Measurements from ENCODE around the gene CHRNE. TPM values are rescaled to one million over a fixed set of nuclear protein-coding genes. Genes with fewer than 3 reads are reported as not detected.

The CHRNE gene
- total and polyA plus RNA-seq, 12 donors = 0.30 to 7.2 (median 0.56) TPM; not detected in 2

DNA sequence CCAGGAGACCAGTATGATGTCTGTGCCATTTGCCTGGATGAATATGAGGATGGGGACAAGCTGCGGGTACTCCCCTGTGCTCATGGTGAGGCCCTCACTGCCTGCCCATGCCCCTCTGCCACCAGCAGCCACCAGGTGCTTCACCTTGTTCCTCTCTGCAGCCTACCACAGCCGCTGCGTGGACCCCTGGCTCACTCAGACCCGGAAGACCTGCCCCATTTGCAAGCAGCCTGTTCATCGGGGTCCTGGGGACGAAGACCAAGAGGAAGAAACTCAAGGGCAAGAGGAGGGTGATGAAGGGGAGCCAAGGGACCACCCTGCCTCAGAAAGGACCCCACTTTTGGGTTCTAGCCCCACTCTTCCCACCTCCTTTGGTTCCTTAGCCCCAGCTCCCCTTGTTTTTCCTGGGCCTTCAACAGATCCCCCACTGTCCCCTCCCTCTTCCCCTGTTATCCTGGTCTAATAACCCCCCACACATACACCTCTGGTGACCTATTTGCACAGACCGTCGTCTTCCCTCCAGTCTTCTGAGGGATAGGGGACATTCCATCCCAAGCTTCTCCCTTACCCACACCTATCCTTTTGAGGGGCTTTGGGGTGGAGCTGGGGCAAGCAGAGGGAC lies 41.8 kb upstream of the CHRNE start:
- Histone ChIP-seq H3K27ac (peak overlapping the region; percentile 19 to 75 (median 53)), H3K36me3 (replicated peaks in 1 of 2) (peaks cover 0 to 49% of the 10 kb centered on the region in 2 donors), H3K4me1 (replicated peaks in 1 of 2) (peaks cover 28 to 46% of the 10 kb centered on the region in 2 donors), H3K9me3 (replicated peaks in 1 of 3) (no peaks in the 10 kb centered on the region), H3K4me3 (no peak overlapping the region), H3K27me3 (no peaks in the 10 kb centered on the region)
- no peak for TF ChIP-seq POLR2A (IDR thresholded peaks at IDR 0.05)
- TF ChIP-seq, protein P1, sequence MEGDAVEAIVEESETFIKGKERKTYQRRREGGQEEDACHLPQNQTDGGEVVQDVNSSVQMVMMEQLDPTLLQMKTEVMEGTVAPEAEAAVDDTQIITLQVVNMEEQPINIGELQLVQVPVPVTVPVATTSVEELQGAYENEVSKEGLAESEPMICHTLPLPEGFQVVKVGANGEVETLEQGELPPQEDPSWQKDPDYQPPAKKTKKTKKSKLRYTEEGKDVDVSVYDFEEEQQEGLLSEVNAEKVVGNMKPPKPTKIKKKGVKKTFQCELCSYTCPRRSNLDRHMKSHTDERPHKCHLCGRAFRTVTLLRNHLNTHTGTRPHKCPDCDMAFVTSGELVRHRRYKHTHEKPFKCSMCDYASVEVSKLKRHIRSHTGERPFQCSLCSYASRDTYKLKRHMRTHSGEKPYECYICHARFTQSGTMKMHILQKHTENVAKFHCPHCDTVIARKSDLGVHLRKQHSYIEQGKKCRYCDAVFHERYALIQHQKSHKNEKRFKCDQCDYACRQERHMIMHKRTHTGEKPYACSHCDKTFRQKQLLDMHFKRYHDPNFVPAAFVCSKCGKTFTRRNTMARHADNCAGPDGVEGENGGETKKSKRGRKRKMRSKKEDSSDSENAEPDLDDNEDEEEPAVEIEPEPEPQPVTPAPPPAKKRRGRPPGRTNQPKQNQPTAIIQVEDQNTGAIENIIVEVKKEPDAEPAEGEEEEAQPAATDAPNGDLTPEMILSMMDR (IDR thresholded peaks at IDR 0.05) = no peak
- intact Hi-C loops (cut with DNase I) = no loop called here
- no peak for DNase-seq
- 33 to 61% (median 52%) methylated on average over 4 to 8 of the region's 8 CpGs for WGBS, 4 donors

DNA sequence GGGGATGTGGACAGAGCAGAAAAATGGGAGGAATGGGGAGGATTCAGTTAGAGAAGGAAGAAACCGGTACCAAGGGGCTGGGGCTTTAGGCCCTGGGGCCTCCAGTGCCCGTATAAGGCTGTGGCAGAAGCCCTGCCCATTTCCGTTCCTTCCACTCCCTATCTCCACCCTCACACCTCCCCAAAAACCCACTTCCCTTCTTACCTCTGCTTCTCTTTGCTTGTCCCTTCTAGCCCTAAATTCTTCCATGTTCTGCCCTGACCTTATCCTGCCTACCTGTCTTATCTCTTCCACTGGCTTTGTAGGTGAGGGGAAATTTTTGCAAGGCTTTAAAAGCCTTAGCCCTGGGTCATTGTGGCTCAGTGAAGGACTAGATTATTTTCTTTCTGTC lies 41.3 kb upstream of the CHRNE start:
- H3K4me1 ChIP-seq (replicated peaks in 1 of 2) = peaks cover 28 to 44% of the 10 kb centered on the region in 2 donors
- intact Hi-C loops (cut with DNase I) = no loop called here
- H3K27me3 ChIP-seq = no peaks in the 10 kb centered on the region
- H3K9me3 ChIP-seq (replicated peaks in 1 of 3) = no peaks in the 10 kb centered on the region
- DNase-seq = no peak
- TF ChIP-seq POLR2A (IDR thresholded peaks at IDR 0.05) = no peak
- TF ChIP-seq, protein P1 (IDR thresholded peaks at IDR 0.05) = no peak
- peaks cover 0 to 49% of the 10 kb centered on the region in 2 donors for H3K36me3 ChIP-seq (replicated peaks in 1 of 2)
- H3K4me3 ChIP-seq = no peak overlapping the region
- H3K27ac ChIP-seq = peak overlapping the region in 2 of 5 donors; percentile 67 to 75
- WGBS, 4 donors = 45 to 60% (median 54%) methylated on average over 3 of the region's 3 CpGs

DNA sequence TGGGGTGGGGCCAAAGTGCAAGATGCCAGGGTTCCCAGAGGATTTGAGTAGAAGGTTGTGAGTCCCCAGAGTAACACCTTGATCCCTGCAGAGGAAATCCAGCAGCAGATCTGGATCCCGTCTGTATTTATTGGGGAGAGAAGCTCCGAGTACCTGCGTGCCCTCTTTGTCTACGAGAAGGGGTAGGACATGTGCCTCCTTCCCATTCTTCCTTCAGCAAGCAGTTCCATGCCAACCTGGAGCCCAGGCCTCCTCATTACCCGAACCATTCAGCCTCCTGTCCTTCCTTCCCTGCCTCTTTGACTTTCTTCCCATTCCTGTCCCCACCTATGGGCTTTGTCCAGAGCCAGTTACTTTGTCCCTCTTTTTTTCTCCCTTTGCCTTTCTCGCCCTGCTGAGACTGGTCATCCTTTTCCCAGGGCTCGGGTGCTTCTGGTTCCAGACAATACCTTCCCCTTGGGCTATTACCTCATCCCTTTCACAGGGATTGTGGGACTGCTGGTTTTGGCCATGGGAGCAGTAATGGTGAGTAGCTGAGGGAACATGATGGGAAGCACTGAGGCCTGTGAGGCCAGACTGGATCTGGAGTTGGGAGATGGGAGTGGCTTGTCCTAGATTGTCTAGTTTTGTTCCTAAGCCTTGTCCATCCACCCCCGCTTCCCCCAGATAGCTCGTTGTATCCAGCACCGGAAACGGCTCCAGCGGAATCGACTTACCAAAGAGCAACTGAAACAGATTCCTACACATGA lies 40.0 kb upstream of the CHRNE start:
- no peak for DNase-seq
- H3K36me3 ChIP-seq (replicated peaks in 1 of 2) = peaks cover 0 to 52% of the 10 kb centered on the region in 2 donors
- H3K27ac ChIP-seq = no peak overlapping the region
- no peaks in the 10 kb centered on the region for H3K9me3 ChIP-seq (replicated peaks in 1 of 3)
- WGBS, 4 donors = 75 to 85% (median 78%) methylated on average over 13 of the region's 13 CpGs
- H3K27me3 ChIP-seq = no peaks in the 10 kb centered on the region
- no peak overlapping the region for H3K4me3 ChIP-seq
- no peak for TF ChIP-seq POLR2A (IDR thresholded peaks at IDR 0.05)
- TF ChIP-seq, protein P1 (IDR thresholded peaks at IDR 0.05) = no peak
- intact Hi-C loops (cut with DNase I) = no loop called here
- H3K4me1 ChIP-seq (replicated peaks in 1 of 2) = peaks cover 34 to 55% of the 10 kb centered on the region in 2 donors

DNA sequence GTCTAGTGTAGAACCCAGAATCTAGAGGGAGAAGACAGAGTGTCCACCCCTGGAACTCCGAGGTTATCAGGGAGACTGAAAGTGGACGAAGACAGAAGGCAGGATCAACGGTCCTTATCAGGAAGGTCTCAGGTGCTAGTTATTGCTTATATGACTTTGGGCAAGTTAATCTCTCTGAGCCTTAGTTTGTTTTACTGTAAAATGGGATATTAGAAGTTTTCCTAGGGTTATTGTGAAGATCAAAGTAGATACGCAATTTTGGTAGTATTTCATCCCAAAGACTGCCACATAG lies 38.4 kb upstream of the CHRNE start:
- TF ChIP-seq, protein P1 (IDR thresholded peaks at IDR 0.05) = no peak
- H3K27ac ChIP-seq = peak overlapping the region in 3 of 5 donors; percentile 23 to 93 (median 79)
- no peaks in the 10 kb centered on the region for H3K27me3 ChIP-seq
- intact Hi-C loops (cut with DNase I) = no loop called here
- no peak for DNase-seq
- H3K4me1 ChIP-seq (replicated peaks in 1 of 2) = peaks cover 34 to 47% of the 10 kb centered on the region in 2 donors
- no peaks in the 10 kb centered on the region for H3K9me3 ChIP-seq (replicated peaks in 1 of 3)
- peak overlapping the region in 1 of 4 donors; percentile 81 for H3K4me3 ChIP-seq
- 29 to 41% (median 40%) methylated on average over 4 of the region's 4 CpGs for WGBS, 4 donors
- H3K36me3 ChIP-seq (replicated peaks in 1 of 2) = peaks cover 0 to 57% of the 10 kb centered on the region in 2 donors

Data from adrenal gland (tissue), 12 donors.